ENCODE measurements around the gene TENM3. TPM values are rescaled to one million over a fixed set of nuclear protein-coding genes. Genes with fewer than 3 reads are reported as not detected.

Gene TENM3
- polyA plus RNA-seq, 4 donors, result 15.3 to 18.0 (median 17.9) TPM

DNA sequence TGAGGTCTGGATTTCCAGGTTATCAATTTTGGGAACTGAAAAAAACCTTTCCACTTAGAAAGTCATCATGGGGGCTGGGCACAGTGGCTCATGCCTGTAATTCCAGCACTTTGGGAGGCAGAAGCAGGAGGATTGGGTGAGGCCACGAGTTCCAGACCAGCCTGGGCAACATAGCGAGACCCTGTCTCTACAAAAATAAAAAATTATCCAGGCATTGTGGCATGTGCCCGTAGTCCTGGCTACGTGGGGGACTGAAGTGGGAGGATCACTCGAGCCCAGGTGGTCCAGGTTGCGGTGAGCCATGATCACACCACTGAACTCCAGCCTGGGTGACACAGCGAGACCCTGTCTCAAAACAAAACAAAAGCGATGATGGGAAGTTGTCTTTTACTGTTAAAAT lies 7.9 kb downstream of the TENM3 start:
- no peak for DNase-seq (ENCODE audit: low read depth in 4 of 4, low spot score in 3 of 4)

DNA sequence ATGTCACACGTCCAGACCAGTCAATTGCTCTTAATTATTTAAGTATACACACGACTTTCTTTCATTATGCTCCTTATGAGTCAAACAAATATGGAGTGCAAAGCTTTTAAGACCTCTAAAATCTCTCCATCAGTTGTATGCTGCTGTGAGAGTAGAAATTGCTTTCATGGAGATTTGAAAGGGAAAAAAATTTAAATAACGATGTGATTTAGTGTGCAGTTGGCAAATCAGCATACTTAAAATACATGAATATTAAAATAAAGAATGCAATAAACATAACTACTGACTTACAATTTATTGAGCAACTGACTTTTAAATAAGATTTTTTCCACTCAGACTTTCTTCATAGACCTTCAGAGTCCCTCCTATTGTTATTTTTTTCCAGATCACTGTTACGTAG lies 9.0 kb downstream of the TENM3 start:
- no peak for DNase-seq (ENCODE audit: low read depth in 4 of 4, low spot score in 3 of 4)

DNA sequence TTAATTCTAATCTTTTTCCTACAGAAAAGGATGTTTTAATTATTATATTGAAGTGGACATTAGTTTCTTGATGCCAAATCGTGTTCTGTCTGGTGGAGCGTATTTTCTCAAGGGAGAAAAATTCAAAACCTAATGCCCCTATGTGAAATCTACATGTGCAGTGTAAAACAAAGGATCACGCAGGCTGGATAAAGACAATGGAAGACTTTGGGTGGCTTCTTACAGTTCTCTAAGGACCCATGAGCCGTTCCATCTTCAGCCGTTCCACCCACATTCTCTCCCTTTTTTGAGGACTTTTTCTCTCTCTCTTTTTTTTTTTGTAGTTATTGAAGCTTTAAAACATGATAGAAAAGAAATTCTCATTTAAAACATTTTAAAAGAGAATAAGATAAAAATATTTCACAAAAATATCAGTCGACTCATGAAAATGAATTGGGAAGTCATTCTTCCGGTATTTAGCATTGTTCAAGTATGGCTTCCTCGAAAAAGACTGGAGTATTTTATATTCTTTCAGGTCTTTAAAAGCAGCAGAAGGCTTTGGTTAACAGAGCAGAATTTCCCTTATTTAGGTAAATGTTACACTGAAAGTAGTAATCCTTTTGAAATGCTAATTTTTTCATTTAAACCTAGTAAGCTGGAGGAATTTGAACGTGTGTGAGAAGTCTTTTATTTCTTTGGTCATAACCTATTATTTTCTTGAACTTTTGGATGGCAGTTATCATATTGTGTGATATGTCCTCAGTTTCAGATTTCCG lies 11.0 kb downstream of the TENM3 start:
- no peak for DNase-seq (ENCODE audit: low read depth in 4 of 4, low spot score in 3 of 4)

DNA sequence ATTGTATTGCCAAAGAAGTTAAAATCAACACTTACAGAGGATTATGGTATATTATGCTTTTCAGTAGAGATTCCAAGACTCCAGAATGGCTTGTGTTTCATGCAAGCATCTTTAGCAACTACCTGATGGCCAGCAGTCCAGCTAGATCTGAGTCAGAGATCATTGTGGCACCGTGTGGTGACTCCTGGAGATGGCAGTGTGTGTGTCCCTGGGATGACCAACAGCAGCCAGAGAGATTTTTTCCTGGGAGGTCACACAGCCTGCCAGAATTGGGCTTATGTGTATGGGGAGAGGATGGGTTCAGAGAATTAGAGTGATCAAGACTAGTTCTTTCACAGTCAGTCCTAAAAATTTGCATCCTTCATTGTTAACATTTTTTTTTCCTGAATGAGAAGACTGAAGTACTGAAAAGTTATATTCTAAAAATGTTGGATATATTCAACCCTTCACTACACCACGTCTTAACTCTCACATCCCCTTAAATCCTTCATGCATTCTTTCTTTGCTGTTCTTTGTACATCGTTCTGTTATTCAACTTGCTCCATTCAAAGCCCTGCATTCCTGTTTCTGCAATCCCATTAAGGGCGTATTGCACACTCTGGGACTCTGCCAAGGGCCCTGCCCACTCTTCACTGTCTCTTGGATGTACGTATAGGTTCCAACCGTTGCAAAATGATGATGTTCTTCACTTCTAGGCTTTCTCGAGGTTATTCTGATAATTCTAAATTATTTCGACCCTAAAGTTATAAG lies 12.4 kb downstream of the TENM3 start:
- DNase-seq (ENCODE audit: low read depth in 4 of 4, low spot score in 3 of 4), result no peak

DNA sequence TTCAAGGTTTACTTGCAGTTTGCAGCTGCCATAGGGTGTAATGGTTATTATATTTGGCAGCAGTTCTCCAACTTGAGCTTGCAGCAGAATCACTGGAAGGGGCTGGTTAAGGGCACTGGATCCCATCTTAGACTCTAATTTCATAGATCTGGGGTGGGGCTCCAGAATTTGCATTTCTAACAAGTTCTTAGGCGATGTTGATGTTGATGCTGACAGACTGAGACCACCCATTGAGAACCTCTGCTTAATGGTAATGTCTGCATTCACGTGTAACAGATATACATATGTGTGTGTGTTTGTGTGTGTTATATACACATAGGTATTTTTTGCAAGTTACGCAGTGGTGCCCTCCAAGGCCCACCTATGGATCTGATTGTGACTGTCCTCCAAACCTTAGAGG lies 13.8 kb downstream of the TENM3 start:
- DNase-seq (ENCODE audit: low read depth in 4 of 4, low spot score in 3 of 4), result no peak

DNA sequence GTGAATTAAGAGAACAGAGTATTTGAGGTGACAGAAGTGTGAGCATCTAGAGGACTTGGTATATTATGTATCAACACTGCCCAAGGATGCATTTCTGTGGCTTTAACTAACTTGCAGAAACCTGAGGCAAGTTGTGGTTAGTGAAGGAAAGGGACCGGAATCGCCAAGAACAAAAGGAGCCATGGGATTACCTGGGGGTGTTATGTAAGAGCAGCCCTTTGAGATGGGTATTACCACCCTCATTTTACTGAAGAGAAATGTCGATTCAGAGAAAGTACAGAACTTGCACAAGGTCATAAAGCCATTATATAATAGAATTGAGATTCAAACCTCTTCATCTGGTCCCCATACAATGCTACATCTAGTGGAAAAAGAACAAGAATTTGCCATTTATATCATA lies 14.3 kb downstream of the TENM3 start:
- DNase-seq (ENCODE audit: low read depth in 4 of 4, low spot score in 3 of 4), result no peak

DNA sequence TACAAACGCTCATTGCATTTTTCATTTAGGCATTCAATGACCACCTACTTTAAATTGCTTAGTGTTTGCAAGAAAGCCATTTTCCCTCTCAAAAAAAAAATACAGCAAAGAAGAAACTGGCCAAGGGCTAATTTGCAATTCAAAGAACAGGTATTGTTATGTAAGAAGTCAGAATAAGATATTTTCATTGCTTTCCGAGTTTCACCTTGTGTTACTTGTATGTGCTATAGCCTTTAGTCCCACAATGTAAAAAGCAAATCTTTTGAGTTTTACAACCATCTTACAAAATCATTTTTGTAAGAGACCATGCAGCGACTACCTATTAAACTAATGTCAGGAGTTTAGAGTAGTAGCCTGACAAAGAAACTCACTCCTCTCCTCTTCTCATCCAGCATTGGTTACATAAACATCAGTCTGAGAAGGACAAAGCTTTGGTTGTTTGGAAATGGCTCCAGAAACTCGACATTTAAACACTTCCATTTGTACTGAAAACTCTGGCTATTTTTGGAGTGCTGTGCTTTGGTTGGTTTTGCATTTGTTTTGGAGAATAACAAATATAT lies 15.3 kb downstream of the TENM3 start:
- no peak for DNase-seq (ENCODE audit: low read depth in 4 of 4, low spot score in 3 of 4)

DNA sequence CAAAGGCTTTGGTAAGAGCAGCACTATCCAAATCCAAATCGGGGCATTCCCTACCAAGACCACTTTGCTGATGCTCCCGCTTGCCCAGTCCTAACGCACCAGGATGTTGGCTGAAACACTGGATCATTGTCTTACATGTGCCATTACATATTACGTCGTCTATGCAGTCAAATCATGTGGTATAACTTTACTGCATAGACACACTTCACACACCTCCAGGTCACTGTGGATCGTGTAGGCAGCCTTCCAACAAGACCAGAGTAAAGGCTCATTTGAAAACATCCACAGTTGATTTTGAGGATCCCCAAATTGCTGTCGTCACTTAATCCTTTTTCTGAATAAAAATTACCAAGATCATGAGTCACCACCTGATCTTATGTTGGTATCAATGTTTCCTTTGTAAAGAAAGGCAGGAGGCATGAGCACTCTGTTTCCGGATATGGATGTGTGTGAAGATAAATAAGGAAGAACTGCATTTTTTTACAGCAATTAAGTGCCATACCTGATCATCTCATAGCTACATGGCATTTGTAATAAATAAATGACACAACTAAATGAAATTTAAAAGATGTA lies 18.5 kb downstream of the TENM3 start:
- no peak for DNase-seq (ENCODE audit: low read depth in 4 of 4, low spot score in 3 of 4)

DNA sequence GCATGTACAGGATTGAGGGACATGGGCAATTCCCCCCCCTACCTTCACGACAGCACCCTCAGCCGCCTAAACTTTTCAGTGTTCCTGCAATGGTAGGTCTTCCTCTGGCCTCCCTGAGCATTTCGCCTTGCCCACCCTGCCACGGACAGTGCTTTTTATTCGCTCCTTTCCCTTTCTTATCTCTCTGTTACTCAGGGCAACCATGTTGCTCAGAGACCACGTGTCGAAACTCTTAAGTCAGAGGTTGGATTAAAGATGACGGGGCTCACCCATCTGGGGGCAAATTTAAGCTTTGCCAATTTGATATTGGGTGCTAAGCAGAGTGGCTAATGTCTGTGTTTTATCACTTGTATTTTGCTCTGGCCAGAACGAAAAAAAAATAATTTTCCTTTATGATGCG lies 20.4 kb downstream of the TENM3 start:
- no peak for DNase-seq (ENCODE audit: low read depth in 4 of 4, low spot score in 3 of 4)

DNA sequence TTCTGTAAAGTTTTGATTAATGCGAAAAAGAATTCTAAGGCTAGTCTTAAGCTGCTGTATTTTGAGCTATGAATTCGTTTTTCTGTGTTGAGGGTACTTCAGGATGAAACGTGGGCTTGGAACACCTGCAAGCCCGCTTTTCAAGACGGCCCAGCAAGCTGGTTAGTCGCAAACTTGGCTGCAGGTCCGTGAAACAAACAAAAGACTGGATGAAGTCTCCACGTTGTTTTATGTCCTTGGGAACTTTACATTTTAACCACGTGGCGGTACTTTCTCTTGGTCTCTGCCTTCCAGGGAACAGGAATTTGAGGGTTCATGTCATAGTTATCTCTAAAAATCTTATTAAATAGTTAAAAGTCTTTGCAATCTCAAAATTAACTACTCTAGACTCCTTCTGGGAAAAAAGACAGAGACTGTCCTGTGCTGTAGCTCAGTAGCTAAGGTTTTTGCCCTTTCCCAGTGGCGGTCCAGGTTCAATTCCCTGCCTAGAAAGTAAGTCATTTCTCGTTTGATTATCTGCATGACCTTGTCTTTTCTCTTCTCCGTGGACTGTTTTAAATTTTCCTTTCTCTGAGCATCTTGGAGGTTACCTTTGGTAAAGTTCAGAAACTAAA lies 21.0 kb downstream of the TENM3 start:
- DNase-seq (ENCODE audit: low read depth in 4 of 4, low spot score in 3 of 4), result no peak

DNA sequence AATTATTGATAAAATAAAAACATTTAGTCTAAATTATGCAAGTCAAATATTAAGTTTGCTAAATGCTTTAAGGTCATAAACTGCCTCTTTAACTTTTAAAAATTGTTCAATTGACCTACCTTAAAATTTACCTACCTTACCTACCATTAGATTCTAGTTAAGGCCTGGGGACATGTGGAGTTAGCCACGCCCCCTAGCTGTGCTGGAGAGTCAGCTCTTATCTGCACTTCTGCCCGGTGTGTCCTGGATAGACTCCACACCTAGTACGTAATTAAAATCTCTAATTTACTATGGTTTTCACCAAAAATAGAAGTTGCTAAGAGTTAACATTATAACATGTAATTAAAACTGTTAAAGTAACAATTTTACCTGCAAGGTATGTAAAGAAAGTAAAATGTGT lies 22.7 kb downstream of the TENM3 start:
- no peak for DNase-seq (ENCODE audit: low read depth in 4 of 4, low spot score in 3 of 4)

DNA sequence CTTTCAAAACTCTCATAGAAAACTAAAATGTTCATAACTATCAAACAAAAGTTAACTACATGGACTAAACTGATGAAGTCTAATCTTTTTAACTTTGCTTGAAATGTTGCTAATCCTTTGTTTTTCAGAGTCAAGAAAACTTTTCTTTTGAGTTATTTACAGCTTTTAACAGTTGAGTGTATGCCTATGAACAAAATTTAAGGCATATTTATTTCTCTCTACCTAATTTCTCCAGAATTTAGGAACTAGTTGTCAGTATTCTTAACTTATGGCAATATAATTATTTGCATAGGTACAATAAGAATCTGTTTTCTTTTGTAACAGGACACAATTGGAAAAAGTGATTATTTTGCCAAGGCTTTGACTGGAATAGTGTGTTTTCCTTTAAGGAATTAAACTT lies 23.8 kb downstream of the TENM3 start:
- no peak for DNase-seq (ENCODE audit: low read depth in 4 of 4, low spot score in 3 of 4)

DNA sequence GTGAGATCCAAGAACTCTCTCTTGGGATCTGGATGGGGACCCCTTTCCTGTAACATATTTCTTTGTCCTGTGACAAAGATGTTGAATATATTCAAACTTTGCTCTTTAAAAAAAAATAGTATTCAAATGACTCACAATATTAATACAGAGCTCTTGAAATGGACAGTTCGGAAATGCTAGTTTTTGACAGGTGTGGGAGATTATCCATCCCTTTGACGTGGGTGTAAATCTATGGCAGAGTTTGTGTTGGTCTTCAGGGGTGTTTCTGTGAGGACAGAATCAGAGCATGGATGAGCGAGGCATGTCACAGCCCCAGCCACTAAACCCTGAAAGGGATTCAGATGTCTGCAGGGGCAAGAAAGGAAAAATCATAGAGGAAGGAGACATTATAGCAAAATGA lies 25.8 kb downstream of the TENM3 start:
- no peak for DNase-seq (ENCODE audit: low read depth in 4 of 4, low spot score in 3 of 4)

DNA sequence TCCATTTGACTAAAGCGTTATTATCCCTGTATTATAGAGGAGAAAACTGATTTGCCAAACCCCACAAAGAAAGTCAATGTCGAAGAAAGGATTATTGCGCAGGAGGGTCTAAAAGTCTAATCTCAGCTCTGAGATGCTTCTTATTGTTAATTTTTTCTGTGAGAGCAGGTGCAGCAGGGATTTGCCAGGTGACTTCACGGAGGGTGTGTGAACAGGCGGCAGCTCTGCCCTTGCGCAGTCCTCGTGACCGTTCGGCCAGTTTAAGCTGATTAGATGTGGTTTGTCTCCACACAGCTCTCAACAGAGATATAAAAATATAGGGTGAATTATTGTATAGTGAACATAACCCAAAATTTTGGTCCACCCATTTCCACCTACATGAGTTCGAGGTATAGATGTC lies 28.5 kb downstream of the TENM3 start:
- no peak for DNase-seq (ENCODE audit: low read depth in 4 of 4, low spot score in 3 of 4)

DNA sequence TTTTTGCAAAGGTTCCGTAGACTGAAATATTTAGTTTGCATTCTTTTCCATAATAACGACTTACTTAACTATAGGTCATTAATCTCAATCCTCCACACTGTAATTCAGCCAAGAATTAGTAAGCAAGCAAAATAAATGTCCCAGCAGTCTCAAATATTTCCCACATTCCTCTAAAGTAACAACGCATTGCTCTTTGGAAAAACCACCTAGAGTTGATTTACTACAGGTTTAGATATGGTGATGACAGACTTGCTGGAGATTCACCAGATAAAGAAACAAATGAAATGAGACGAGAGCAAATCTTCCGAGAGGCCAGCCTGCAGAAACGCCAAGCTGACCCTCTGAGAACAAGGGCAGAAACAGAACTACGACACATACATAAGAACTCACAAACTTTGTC lies 28.9 kb downstream of the TENM3 start:
- DNase-seq (ENCODE audit: low read depth in 4 of 4, low spot score in 3 of 4), result no peak

DNA sequence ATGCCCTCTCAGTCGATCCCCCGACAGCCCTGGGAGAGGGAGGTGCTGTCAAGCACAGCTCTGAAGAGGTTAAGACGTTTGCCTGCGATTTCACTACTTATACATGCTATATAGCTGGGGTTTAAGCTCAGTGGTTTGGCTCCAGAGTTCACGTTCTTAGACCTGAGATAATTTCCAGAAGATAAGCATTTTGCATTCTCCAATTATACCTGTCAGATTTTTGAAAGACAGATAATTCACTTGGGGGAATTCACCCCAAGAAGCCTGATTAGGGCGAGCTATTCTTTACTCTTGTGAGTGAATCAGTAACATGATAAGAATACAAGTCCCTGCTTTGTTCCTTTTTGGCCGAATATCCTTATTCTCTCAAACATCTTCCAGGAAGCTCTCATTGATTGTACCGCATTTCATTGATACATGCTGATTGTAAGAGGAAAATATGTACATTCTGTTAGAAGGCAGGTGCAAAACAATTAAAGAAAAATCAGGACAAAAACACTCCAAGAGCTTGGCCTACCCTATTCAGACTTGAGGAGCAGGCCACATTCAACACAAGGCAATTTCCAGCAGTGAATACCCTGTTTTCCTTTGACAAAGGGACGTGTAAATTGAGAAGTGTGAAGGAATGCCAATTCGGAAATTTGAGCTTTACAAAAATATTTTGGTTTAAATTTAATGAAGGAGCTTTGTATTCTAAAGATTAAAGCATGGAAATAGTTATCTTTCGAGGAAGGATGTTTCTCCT lies 30.2 kb downstream of the TENM3 start:
- no peak for DNase-seq (ENCODE audit: low read depth in 4 of 4, low spot score in 3 of 4)

DNA sequence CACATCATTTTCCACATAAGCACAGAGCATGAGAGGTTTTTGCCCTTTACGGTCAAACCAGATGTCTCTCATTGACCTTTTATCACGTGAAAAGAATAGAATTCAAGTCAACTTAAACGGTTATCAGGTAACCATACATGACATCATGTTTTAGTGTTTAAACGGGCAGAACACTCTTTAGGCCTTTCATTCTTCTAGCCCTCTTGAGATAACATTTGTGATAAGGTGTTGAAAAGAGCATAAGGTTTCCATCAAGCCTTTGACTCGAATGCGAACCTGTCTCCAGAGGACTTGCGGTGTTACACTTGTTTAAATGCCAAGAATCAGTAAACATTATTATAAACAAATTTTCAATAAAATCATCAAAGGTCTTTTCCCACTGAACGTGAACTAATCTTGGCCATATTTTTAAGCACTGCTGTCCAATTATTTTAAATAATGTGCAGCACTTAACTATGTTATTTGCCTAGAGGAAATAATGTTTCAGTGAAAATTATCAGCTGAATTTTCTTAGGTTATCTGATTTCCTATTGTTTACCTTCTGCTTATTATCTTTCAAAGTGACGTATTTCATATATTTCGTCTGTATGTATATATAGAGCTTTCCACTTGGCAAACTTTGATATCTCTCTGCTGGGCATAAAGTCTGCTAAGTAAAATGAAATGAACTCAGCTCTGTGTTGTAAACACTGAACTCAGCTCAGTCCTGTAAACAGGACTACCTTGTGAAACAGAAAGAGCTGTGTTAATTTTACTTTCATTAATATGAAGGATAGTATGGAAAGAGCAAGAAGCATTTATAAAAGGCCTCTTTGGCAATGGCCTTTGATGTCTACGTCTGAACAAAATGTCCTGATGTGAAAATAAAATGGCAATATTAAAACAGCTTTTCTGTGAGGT lies 33.3 kb downstream of the TENM3 start:
- no peak for DNase-seq (ENCODE audit: low read depth in 4 of 4, low spot score in 3 of 4)

DNA sequence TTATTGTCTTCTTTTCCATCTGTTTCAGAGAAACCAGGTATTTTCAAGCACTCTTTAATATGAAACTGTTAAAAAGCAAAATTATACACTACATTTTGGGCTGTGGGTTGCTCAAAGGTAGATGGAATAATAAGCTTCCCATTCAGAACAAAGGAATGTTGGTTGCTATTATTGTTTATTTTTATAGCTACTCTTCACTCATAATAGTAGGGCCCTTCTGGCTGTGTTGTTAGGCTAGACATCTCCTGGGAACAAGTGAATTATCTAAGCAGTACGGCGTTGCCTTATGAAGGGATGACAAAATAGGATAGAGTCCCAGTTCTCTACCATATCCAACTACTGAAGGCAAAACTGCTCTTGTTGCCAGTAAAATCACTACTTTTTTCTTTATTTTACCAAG lies 34.2 kb downstream of the TENM3 start:
- no peak for DNase-seq (ENCODE audit: low read depth in 4 of 4, low spot score in 3 of 4)

DNA sequence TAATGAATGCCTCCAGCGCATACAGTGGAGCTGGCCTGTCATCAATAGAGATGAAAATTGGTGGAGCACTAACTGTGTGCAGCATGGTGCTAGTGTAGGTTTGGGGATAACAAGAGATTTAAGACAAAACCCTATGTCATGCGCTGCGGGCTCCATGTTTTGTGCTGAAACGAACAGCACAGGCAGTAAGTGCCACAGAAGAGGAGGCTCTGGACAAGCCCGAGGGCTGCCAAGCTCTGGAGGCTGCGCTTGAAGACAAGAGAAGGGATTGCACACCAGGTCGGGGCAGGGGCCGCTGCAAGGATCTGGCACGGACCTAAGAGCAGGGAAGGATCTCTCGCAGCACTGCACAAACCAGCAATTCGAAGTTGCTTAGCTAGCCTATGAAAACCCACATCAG lies 35.5 kb downstream of the TENM3 start:
- DNase-seq (ENCODE audit: low read depth in 4 of 4, low spot score in 3 of 4), result no peak

Data from right renal pelvis (tissue), 4 donors.